ENCODE data around the gene SELENOW.
A peak's percentile ranks its signal among the peaks of the same experiment; 100 is the strongest.
"Not testable (repeated sequence)": the region's sequence is repeated elsewhere in the genome, so short reads cannot be mapped to it uniquely, and the experiment has no call there.

The SELENOW gene

DNA sequence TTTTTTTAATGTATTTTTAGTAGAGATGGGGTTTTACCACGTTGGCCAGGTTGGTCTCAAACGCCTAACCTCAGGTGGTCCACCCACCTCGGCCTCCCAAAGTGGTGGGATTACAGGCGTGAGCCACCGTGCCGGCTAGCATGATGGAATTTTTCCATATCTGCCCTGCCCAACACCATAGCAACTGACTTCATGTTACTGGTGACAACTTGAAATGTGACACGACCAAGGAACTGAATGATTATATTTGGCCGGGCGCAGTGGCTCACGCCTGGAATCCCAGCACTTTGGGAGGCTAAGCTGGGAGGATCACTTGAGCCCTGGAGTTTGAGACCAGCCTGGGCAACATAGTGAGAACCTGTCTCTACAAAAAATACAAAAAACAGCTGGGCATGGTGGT, 8.8 kb downstream of the SELENOW start:
- not testable (repeated sequence) for DNase-seq

DNA sequence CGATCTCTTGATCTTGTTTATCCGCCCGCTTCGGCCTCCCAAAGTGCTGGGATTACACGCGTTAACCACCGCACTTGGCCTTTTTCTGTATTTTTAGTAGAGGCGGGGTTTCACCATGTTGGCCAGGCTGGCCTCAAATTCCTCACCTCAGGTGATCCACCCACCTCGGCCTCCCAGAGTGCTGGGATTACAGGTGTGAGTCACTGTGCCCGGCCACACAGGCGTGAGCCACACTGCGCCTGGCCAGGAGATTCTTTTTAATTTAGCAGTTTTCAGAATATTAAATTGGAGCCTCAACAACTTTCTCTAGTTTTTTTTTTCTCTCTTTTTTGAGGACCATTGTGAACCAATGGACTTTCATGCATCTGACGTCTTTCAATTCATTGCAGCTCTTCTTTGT, 11.3 kb downstream of the SELENOW start:
- not testable (repeated sequence) for DNase-seq

GRCh38 chr19:47790398-47790814, 11.9 kb downstream of the SELENOW start:
- DNase-seq = peak; percentile 24

- DNase-seq = no peak
Observed at GRCh38 chr19:47792616-47793015, 14.1 kb downstream of the SELENOW start.

- DNase-seq = no peak
Observed at GRCh38 chr19:47794526-47794925, 16.0 kb downstream of the SELENOW start.

GRCh38 chr19:47796785-47797184, 18.3 kb downstream of the SELENOW start:
- no peak for DNase-seq

DNA sequence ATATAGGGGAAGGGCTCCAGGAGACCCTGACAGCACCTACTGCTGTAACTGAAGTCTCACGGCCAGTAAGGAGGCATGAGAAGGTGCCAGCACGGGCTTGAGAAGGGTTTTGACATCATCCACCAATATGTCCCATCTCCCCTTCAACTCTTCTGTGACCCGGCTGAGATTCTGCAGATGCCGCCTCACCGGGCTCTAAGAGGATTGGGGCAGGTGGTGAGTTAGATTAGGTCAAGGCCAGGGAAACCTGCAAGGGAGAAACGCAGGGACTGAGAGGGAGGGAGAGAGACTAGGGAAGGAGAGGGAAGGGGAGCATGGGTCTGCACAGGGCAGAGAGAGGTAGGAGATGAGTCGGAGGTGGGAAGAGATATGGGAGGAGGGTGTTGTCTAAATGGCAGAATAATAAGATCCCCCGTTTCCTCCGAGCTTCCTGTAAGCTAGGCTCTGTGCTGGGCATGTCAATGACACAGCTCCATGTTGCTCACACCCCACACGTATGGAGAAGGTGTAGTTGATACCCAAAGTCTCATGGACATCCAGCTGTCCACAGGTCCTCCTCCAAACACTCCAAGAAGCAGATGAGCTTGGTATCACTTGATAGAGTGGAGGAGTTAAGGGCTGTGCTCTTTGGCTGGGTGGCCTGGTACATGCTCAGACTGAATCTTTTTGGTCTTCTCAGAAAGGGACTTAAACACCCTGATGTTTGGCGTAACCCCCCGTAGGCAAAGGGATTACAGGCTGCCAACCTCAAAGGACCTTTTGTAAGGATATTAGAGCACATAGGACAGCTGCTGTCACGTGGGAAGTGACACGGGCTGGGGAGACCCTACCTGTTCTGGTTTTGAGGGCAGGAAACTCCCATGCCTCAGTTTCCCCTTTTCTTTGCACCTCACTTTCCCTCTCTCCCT, 19.7 kb downstream of the SELENOW start:
- DNase-seq = no peak

DNA sequence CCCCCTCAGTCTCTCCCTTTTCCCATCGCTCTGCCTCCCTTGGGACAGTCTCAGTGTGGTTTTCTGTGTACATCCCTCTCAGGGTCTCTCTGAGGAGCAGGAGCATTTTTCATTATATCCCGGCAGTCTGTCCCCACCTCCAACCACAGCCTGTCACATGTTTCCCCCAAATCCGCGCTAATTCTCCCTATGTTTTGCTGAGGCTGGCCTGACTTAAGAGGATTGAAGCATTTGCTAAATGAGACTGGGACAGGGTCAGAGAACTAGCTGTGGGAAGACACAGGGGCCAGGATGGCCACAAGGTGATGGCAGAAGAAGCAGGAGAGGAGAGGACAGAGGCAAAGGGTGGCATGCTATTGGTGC, 20.4 kb downstream of the SELENOW start:
- DNase-seq = no peak

- no peak for DNase-seq
Observed at GRCh38 chr19:47801270-47801669, 22.8 kb downstream of the SELENOW start.

- DNase-seq = no peak
Observed at GRCh38 chr19:47802521-47803043, 24.1 kb downstream of the SELENOW start.

DNA sequence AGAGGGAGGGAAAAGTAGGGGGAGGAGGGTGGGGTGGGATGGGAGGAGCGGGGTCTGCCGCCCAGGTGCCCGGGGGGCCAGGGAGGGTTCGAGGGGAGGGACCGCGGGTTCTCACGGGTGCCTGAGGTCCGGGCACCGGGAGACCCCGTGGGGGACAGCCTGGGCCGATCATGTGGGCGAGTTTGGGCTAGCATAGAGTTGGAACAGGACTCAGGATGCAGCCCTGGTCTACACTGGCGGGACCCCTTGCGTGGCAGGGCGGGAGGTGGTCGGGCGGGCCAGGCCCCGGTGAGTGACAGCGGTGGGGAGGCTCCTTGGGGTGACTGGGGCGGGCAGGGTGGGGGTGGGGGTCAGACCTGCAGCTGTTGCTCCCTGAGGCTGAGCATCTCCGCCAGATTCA, 24.6 kb downstream of the SELENOW start:
- DNase-seq = not testable (repeated sequence)

GRCh38 chr19:47803671-47804070, 25.2 kb downstream of the SELENOW start:
- DNase-seq = not testable (repeated sequence)

- not testable (repeated sequence) for DNase-seq
Observed at GRCh38 chr19:47804451-47804850, 25.9 kb downstream of the SELENOW start, which contains the start of gene TPRX1. TPRX1 (minus strand) TSS chr19:47804551; CDS start chr19:47804539, 12 bp downstream.

- no peak for DNase-seq
Observed at GRCh38 chr19:47805313-47805712, 26.8 kb downstream of the SELENOW start.

- no peak for DNase-seq
Observed at GRCh38 chr19:47806435-47806834, 27.9 kb downstream of the SELENOW start.

- DNase-seq = no peak
Observed at GRCh38 chr19:47813304-47813994, 34.9 kb downstream of the SELENOW start.

- no peak for DNase-seq
Observed at GRCh38 chr19:47813995-47814328, 35.5 kb downstream of the SELENOW start.

DNA sequence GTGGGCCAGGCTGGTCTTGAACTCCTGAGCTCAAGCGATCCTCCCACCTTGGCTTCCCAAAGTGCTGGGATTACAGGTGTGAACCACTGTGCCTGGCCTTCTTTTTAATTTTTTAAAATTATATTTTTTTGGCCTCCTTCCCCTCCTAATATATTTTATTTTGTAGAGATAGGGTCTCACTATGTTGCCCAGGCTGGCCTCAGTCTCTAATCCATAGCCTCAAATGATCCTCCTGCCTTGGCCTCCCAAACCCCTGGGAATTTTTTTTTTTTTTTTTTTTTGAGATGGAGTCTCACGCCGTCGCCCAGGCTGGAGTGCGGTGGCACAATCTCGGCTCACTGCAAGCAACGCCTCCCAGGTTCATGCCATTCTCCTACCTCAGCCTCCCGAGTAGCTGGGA, 37.8 kb downstream of the SELENOW start:
- not testable (repeated sequence) for DNase-seq

DNA sequence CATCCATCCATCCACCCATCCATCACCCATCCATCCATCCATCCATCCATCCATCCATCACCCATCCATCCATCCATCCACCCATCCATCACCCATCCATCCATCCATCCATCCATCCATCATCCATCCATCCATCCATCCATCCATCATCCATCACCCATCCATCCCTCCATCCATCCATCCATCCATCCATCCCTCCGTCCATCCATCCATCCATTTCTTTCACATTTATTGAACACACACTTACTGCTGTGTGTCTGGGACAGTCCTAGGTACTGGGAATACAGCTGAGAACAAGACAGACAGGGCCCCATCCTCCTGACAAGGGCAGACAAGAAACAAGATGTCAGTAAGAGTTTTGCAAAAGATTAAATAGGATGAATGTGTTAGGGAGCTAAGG, 39.7 kb downstream of the SELENOW start:
- DNase-seq = not testable (repeated sequence)

- DNase-seq = no peak
Observed at GRCh38 chr19:47819858-47820257, 41.4 kb downstream of the SELENOW start.

DNA sequence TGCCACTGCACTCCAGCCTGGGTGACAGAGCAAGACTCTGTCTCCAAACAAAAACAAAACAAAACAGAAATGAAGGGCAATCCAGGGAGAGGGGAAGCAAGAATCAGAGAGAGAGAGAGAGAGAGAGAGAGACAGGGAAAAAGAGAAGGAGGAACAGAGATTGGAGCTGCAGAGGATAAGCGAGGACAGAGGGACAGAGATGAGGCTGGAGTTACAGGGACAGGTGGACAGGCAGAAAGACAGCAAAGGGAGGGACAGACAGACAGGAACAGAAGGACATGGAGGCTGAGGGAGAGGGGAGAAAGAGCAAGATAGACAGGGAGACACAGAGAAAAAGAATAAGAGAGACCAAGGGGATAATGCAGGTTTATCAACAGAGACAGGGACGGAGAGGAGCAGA, 41.9 kb downstream of the SELENOW start:
- no peak for DNase-seq

GRCh38 chr19:47821460-47822020, 43.0 kb downstream of the SELENOW start, which contains the start of gene CRX:
CRX (plus strand) TSS chr19:47821937; CDS start chr19:47834444, 12,507 bp downstream.
- no peak for DNase-seq

DNA sequence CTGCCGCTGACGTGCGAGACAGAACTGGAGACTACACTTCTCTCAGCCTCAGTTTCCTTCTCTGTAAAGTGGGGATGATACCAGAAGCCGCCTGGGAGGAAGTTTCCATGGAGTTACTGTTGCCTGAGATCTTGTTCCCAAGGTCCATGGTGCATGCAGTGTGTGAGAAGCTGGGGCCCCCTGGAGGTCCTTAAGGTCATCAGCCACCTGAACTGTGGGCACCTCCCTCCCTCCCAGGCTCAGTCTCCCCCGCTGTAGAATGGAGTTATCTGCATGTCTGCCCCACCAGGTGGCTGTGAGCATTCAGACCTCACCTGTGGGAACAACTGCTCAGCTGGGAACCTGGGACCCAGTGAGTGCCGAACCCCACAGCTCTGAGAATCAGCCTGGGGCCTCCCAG, 45.9 kb downstream of the SELENOW start:
- no peak for DNase-seq
